Choroid plexus epithelial cell (primary cell): Measurements from ENCODE around the gene HSPG2.

Experiments
- DNase-seq: peaks from one replicate; pipeline ENCODE4 v3.0.0-alpha.2; 2010; ENCODE audit warnings: low read depth
- H3K4me3 ChIP-seq: 2 replicates; pipeline ENCODE4 v1.5.1; 2011; ENCODE audit warnings: low read depth, mild to moderate bottlenecking, control low read depth, low read length, moderate library complexity
- TF ChIP-seq, protein P1 (sequence below): conservative IDR thresholded peaks from 2 replicates; pipeline ENCODE4 v1.5.1; 2011; ENCODE audit warnings: low read depth, mild to moderate bottlenecking, control low read depth, inconsistent platforms, low read length, moderate library complexity

Gene HSPG2

GRCh38 chr1:21839337-21840037 lies 97.6 kb downstream of the HSPG2 start:
- TF ChIP-seq, protein P1, sequence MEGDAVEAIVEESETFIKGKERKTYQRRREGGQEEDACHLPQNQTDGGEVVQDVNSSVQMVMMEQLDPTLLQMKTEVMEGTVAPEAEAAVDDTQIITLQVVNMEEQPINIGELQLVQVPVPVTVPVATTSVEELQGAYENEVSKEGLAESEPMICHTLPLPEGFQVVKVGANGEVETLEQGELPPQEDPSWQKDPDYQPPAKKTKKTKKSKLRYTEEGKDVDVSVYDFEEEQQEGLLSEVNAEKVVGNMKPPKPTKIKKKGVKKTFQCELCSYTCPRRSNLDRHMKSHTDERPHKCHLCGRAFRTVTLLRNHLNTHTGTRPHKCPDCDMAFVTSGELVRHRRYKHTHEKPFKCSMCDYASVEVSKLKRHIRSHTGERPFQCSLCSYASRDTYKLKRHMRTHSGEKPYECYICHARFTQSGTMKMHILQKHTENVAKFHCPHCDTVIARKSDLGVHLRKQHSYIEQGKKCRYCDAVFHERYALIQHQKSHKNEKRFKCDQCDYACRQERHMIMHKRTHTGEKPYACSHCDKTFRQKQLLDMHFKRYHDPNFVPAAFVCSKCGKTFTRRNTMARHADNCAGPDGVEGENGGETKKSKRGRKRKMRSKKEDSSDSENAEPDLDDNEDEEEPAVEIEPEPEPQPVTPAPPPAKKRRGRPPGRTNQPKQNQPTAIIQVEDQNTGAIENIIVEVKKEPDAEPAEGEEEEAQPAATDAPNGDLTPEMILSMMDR, result no peak
- H3K4me3 ChIP-seq, result no peak overlapping the region
- no peak for DNase-seq

DNA sequence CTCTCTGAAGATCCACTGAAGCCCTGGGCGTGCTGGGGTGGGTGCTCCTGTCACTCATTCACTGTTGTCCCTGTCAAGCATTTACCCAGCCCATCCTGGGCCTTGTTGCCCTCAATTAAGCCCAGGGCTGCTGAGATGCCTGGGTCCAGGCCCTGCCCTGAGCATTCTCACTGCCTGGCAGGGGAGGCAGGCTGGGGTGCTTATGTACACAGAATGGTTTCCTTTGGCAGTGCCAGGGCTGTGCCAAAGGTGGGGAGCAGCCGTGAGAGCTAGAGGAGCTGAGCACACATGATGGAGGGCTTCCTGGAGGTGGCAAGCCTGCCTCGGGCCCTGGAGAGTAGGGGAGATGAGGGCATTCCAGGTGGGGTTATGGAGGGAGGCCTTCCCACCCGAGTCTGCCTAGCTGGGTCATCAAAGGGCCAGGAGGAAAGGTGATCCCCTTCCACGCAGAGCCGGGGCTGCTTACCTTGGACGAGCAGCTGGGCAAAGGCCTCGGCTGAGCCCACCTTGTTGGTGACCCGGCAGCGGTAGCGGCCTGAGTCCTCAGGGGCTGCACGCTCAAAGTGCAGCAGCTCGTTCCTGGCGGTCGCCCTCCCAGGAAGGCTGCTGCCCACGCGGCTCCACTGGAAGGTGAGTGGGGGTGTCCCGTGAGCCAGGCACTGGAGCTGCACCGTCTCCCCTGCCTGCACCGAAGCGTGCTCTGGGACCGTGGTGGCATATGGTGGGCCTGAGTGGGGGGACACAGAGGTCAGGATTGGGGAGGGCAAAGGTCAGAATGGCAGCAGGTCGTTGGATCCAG lies 98.6 kb downstream of the HSPG2 start:
- no peak for DNase-seq
- H3K4me3 ChIP-seq, result no peak overlapping the region
- TF ChIP-seq, protein P1, result no peak

- no peak for DNase-seq
- no peak overlapping the region for H3K4me3 ChIP-seq
- TF ChIP-seq, protein P1, result no peak
Observed at GRCh38 chr1:21837476-21837875, 99.6 kb downstream of the HSPG2 start.

GRCh38 chr1:21836729-21837128 lies 100.4 kb downstream of the HSPG2 start:
- DNase-seq, result no peak
- TF ChIP-seq, protein P1, result no peak
- H3K4me3 ChIP-seq, result no peak overlapping the region

- TF ChIP-seq, protein P1, result no peak
- no peak overlapping the region for H3K4me3 ChIP-seq
- no peak for DNase-seq
Observed at GRCh38 chr1:21836010-21836409, 101.1 kb downstream of the HSPG2 start.

DNA sequence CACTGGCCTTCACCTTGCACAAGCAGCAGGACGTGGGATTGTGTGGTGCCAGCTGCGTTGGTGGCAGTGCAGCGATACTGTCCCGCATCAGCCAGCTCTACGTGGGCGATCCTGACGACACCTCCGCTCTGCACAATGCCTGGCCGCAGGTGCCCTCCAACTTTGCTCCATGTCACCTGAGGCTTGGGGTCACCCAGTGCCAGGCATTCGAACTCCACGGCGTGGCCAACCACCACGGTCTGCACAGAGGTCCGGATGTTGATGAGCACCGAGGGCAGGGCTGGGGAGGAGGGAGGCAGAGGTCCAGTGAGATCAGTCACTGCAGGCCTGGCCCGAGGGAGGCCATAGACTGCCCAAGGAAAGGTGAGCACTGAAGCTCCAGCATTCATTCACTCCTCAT lies 102.4 kb downstream of the HSPG2 start:
- DNase-seq, result no peak
- no peak overlapping the region for H3K4me3 ChIP-seq
- TF ChIP-seq, protein P1, result no peak
